LNCAP (cell line): ENCODE measurements around the gene ZSWIM3.

Experiments
- CTCF ChIP-seq: fragments of 450-650 bp; IDR thresholded peaks from 2 replicates; pipeline ENCODE4 v1.5.1; 2017; ENCODE audit warnings: mild to moderate bottlenecking

Gene ZSWIM3

GRCh38 chr20:45883100-45883469, 25.7 kb downstream of the ZSWIM3 start:
- TF ChIP-seq CTCF: no peak

- TF ChIP-seq CTCF: no peak
Observed at GRCh38 chr20:45886590-45887345, 29.4 kb downstream of the ZSWIM3 start.

- no peak for TF ChIP-seq CTCF
Observed at GRCh38 chr20:45887346-45887715, 29.9 kb downstream of the ZSWIM3 start, which contains the start of gene SPATA25. TSS of gene SPATA25 (minus strand) at chr20:45887622. CDS start at chr20:45887590, 32 bp downstream.

- TF ChIP-seq CTCF: no peak
Observed at GRCh38 chr20:45888681-45889080, 31.3 kb downstream of the ZSWIM3 start.

GRCh38 chr20:45890077-45890984, 32.9 kb downstream of the ZSWIM3 start:
- no peak for TF ChIP-seq CTCF

GRCh38 chr20:45890985-45891983, 33.9 kb downstream of the ZSWIM3 start, which contains the start of the genes CTSA and NEURL2:
TSS of gene CTSA (plus strand) at chr20:45891335. CDS start at chr20:45891569, 234 bp downstream.
TSS of gene NEURL2 (minus strand) at chr20:45891208. CDS start at chr20:45890991, 217 bp downstream.
- no peak for TF ChIP-seq CTCF
